ENCODE measurements around the gene SLCO4A1.

Gene SLCO4A1

DNA sequence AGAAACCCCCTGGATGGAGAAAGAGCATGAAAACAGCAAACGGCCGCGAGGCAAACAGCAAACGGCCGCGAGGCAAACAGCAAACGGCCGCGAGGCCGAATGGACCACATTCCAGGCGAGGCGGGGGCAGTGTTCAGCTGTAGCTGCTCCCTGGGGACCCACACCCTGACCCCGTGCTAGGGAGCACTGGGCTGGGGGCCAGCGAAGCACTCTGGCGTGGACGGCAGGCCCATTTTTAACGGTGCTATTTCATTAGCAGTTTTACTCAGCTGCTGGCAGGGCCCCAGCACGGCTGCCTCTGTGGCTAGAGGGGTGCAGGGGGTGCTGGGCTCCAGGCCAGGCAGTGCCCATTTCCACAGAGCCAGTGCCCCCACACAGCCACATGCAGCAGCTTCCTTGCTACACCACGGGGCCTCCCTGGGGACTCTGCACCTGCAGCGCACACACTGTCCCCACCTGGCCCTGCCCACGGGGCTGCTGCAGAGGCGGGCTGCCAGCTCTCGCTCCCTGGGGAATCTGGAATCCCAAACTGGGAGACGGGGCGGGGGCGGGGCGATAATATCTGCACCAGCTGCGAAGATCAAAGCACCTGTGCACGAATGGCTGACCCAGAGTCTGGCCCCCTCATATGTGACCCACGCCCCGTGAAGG lies 35.6 kb upstream of the SLCO4A1 start:
- peak in 1 of 2 donors; percentile 15 for DNase-seq

DNA sequence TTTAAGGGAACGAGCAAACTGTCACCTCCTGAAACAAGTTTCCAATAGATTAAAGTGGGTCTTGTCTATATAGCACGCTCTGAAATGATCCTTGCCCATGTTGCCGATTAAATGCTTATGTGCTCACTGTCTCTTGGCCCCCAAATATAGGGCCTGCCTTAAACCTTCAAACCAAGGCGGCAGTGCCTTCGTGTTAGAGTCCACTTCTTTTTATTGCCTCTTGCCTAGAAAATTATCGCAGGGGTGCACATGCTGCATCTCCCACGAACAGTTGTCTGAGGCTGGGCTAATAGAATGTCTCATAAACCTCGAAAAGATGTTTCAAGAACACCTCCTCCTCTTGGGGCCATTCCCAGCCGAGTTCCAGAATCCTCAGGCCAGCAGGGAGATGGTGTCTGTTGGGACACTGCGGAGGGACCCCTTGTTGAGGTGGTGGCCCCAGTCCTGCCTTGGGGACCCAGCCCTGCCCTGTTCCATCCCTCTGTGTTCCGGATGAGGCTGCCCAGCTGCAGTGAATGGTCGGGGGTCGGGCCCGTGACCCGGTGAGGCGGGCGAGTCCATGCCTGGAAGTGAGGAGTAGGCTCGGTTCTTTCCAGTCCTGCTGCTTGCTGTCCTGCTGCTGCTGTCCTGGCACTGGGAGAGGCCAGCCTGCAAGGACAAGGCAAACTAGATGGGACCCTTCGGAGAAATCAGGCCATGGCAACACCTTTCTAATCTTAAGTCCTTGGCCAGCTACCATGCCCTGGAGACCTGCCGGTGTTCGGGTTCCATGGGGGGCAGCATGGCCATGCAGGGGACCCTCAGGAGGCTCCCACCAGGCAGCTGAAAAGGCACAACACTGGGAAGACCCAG lies 34.7 kb upstream of the SLCO4A1 start:
- DNase-seq: no peak

DNA sequence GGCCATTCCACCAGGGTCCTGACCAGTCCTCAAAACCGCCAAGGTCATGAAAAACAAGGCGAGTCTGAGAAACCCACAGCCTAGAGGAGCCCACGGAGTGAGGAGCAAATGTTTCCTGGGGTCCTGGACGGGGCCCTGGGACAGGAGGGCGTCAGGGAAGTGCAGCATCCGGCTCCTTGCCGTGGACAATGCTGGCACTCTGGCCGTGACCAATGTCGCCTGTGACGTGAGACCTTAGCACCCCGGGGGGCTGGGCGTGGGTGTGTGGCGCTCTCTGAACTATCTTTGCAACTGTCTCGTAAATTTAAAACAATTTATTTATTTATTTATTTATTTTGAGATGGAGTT lies 34.1 kb upstream of the SLCO4A1 start:
- DNase-seq: no peak

DNA sequence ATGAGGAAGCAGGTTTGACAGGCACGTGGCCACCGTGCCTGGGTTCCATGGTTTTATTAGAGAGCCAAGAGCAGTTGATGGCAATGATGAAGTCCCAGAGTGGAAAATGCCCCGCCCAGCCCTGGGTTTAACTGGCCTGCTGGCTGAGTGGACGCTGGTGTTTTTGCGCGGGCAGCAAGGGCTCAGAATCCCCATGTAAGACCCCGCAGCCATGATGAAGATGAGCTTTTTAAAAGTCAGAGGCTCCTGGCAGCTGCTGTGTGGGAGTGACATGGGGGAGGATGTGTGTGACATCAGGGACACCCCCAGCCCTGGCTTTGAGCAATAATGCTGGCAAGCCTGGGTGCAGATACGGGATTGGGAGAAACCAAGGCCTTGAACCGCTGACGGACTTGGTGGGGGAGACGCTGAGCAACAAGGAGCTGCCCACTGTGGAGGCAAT lies 33.0 kb upstream of the SLCO4A1 start:
- peak in 1 of 2 donors; percentile 35 for DNase-seq

DNA sequence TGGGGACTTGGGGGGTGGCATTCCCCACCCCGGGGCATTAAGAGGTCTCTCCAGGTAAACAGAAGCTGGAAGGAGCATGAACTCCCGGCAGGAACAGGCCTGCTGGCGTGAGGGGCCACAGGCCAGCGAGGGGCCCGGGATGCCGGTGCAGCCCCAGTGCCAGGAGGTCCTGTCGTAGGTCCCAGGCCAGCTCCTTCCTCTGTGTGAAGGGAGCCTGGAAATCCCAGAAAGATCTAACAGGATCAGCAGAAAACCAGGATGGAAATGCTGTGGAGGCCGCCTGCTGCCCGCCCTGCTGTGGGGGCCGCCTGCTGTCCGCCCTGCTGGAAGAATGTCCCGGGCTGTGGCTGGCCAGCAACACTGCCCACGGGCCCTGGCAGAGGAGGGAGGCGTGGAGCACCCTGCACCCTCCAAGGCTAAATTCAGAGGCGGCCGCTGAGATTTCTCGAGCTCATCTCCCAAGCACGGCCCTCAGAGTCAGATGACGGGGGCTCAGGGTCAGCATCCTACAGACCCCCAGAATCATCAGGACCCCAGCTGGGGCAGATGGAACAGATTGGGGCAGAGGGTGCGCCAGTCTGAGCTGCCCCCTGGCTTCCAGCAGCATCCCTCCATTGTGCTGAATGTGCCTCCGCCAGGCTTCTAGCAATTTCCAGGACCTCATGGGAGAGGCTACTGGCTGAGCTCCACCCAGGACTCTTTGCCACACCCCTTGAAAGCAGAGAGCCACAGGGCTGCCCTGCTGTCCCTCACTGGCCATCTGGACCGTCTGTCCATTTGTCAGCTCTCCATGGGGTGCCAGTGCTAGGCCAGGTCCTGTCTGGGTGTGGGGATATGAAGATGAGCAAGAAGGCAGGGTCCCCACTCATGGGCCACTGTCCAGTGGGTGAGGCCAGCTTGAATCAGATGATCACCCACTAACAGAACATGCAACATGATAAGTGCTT lies 32.2 kb upstream of the SLCO4A1 start:
- no peak for DNase-seq

DNA sequence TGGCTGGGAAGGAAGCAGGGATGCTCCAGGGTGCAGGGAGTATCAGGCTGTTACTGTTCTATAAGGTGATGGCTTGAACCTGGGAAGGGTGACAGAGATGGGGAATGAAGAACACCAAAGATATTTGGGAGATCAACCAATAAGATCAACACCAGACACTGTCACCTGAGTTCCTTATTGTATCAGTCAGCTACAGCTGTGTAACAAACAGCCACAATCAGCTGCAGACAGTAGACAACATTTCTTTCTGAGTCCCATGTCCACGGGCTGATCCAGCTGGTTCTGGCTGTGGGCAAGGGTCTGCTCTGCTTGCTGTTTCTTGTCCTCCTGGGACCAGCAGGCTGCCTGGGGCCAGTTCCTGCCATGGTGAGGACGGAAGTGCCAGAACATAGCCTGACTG lies 31.3 kb upstream of the SLCO4A1 start:
- no peak for DNase-seq

- DNase-seq: no peak
Observed at GRCh38 chr20:62611819-62612218, 30.5 kb upstream of the SLCO4A1 start.

- no peak for DNase-seq
Observed at GRCh38 chr20:62614085-62614960, 28.0 kb upstream of the SLCO4A1 start.

DNA sequence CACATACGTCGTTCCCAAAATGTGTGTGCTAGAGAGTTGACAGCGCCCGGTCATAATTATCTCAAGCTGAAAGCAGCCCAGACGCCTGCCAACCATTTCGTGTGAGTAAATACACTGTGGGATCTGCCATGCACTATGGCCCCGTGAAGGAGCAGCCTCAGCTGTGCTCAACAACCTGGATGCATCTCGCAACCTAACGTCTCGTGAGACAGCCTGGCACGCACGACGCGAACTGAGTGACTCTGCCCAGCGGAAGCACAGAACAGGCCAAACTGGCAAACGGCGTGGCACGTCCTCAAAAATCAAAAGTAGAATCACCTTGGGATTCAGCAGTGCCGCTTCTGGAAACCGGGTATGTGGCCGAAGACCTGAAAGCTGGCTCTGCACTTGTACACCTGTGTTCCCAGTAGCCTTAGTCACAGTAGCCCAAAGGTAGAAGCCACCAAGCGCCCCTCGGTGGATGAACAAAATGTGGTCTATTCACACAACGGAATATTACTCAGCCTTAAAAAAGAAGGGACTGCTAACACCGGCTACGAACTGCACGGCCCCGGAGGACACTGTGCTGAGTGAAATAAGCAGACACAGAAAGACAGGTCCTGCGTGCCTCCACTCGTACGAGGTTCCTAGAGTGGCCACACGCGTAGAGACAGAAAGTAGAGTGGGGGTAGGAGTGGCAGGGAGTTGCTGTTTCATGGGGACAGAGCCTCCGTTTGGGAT lies 27.2 kb upstream of the SLCO4A1 start:
- DNase-seq: no peak

GRCh38 chr20:62615750-62616251 lies 26.5 kb upstream of the SLCO4A1 start:
- DNase-seq: no peak

DNA sequence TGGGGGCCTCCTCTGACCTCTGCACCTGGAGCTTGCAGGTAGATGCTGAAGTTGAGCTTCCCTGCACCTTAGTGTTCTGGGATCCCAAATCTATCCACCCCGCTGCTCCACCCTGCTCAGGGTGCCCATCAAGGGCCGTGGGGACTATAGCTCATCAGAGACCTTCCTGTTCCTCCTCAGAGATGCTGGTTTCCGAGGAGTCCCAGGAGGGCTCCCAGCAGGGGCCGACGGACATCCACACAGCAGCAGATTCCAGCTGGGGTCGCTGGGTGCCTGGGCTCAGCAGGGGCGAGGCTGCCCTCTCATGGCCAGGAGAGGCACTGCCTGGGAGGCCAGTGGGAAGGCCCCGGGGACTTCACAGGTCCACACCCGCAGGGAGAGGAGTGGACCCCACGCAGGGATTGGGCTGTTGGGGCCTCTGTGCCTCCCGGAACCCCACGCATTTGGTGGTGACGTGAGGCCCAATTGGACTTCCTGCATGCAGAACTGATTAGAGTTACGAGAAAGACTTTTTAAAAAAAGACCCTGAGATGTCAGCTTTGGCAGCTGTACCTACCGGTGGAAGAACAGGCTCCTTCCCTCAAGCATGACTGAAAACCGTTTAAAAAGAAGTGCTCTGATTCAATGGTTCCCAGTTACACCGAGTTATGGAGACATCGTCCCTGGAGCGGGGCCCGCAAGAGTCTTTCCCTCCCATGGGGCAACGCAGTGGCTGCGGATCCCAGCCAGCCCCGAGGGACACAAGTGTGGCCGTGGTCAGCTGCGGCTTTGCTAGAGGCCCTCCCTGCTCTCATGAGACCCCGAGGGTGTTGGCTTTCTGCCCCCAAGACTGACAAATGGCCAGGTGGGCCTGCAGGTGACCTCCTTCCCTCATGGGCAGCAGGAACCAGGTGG lies 25.3 kb upstream of the SLCO4A1 start:
- peak; percentile 76 to 83 for DNase-seq

DNA sequence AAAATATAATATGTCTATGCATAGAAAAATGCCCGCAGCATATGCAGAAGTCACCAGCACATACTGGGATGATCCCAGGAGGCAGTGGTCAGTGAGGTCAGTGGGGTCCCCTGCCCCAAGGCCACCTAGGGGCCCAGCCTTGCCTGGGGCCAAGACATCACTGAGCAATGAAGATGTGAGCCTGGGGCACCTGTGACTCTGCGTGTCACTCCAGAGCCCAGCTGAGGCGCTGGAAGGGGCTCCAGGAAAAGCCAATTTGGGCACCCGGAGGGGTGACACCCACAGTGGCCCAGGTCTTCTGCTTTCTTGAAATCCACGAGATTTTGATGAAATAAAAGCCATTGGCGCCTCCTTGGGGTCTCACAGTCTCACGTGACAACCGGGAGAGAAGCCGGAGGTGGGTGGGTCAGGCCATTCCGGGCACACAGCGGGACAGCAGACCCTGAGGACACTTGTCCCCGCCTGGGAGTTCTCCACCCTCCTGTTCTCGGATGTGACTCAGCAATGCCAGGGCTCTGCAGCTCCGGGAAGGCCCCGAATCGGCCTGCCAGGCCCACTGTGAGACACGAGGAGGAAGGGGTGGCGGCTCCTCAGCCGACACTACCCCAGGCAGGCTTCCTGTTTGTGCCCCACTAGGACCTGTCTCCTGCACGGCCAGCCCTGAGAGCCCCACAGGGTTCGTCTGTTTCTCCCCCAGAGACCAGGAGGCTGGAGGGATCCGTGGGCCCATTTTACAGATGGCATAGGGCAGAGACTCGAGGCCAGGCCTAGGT lies 24.4 kb upstream of the SLCO4A1 start:
- DNase-seq: peak; percentile 82 to 84

- peak; percentile 38 to 60 for DNase-seq
Observed at GRCh38 chr20:62618611-62619529, 23.4 kb upstream of the SLCO4A1 start.

- no peak for DNase-seq
Observed at GRCh38 chr20:62620625-62621024, 21.7 kb upstream of the SLCO4A1 start.

DNA sequence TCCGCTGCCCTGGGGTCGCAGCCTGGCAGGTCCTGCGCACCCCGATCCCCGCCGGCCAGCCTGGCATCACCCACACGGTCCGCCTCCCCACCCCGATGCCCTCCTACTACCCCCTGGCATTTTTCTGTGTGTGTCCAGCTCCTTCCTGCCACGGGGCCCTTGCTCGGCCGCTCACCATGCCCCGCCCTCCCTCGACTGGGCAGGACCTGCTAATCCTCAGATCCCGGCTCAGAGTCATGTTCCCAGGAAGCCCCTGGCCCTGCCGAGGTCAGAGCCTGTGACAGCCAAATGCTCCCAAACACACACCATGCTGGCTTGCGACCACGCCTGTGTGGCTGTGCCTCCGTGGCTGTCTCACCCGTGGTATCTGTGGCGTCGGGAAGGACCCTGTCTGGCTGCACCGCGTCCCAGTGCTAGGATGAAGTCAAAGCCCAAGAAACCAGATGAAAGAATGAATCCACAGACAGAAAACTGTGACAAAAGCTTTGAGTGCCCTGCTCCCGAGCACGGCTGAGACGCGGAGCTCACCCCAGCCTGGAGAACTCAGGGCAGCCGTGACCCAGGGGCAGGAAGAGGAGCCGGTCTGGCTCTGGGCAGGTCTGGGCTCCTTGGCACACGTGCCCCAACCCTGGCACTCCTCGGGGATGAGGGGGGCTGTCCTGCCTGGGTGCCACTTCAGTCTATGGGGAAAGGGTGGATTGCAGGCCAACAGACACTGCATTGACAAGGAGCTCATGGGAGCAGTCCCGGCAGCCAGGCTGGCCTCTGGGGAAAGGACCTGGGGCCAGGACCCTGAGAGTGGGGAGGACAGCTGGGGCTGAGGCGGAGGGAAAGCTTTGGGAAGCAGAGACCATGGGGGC lies 20.8 kb upstream of the SLCO4A1 start:
- no peak for DNase-seq

DNA sequence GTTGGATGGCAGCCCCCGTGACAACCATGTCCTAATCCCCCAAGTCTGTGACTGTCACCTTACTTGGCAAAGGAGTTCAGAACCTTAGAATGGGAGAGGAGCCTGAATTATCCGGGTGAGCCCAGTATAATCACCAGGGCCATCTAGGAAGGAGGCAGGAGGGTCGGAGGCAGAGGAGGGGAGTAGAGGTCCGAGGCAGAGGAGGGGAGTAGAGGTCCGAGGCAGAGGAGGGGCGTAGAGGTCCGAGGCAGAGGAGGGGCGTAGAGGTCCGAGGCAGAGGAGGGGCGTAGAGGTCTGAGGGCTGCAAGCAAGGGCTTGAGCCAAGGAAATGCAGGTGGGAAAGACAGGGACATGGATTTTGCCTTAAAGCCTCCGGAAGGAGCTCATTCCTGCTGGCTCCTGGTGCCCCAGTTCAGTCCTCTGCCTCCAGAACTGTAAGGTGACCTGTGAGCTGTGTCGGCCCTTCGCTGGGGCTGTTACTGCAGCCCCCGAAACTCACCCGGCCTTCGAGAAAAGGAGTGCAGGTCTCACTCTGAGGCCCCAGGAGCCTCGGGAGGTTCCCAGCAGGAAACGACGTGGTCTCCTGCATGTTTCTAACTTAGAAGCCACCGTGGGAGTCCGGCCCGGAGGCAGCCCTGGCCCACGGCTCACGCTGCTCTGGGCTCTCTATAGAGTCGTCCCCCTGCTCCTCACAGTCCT lies 20.0 kb upstream of the SLCO4A1 start:
- no peak for DNase-seq
